ENCODE results near the gene TMCC3. TPM values are rescaled to one million over a fixed set of nuclear protein-coding genes. Genes with fewer than 3 reads are reported as not detected.

TMCC3 gene
- total RNA-seq, 1 experiment from 2014 or later = 0.92 TPM

- ChIA-PET CTCF (no interaction called here), POLR2A (no interaction called here)
- H3K27me3 ChIP-seq (ENCODE audit: control insufficient read depth, insufficient read depth, low read length) = no peaks in the 10 kb centered on the region
- no peak overlapping the region for H3K27ac ChIP-seq (ENCODE audit: low read length)
- H3K4me1 ChIP-seq (ENCODE audit: control insufficient read depth, insufficient read depth, low read length) = no peaks in the 10 kb centered on the region
- no TSS peak for BruUV-seq (replicated peaks)
- intact Hi-C loops (cut with micrococcal nuclease; ENCODE audit: unreplicated experiment) = no loop called here
- TF ChIP-seq, protein P1, sequence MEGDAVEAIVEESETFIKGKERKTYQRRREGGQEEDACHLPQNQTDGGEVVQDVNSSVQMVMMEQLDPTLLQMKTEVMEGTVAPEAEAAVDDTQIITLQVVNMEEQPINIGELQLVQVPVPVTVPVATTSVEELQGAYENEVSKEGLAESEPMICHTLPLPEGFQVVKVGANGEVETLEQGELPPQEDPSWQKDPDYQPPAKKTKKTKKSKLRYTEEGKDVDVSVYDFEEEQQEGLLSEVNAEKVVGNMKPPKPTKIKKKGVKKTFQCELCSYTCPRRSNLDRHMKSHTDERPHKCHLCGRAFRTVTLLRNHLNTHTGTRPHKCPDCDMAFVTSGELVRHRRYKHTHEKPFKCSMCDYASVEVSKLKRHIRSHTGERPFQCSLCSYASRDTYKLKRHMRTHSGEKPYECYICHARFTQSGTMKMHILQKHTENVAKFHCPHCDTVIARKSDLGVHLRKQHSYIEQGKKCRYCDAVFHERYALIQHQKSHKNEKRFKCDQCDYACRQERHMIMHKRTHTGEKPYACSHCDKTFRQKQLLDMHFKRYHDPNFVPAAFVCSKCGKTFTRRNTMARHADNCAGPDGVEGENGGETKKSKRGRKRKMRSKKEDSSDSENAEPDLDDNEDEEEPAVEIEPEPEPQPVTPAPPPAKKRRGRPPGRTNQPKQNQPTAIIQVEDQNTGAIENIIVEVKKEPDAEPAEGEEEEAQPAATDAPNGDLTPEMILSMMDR (IDR thresholded peaks at IDR 0.05) = no peak
- TF ChIP-seq TCF7L2 (IDR thresholded peaks at IDR 0.05; ENCODE audit: low read depth, low read length) (no peak), REST (IDR thresholded peaks at IDR 0.05; ENCODE audit: insufficient read depth in 1 of 2, low read depth in 2 of 2, low read length in 1 of 2) (no peak), SIN3A (IDR thresholded peaks at IDR 0.05; ENCODE audit: borderline replicate concordance, insufficient read depth, low read depth, low read length) (no peak), POLR2AphosphoS5 (IDR thresholded peaks at IDR 0.05; ENCODE audit: low read depth, low read length) (no peak)
- no peaks in the 10 kb centered on the region for H3K36me3 ChIP-seq (ENCODE audit: control insufficient read depth, insufficient read depth, low read length)
- no peaks in the 10 kb centered on the region for H3K9me3 ChIP-seq (ENCODE audit: control insufficient read depth, insufficient read depth, low read depth, low read length)
- DNase-seq (ENCODE audit: low read depth, low spot score) (no peak), ATAC-seq (no peak)
- in situ Hi-C loops (cut with HindIII; ENCODE audit: low pct_unique_long_range_greater_than_20kb, low sequenced_read_pairs) = no loop called here
- H3K4me3 ChIP-seq (ENCODE audit: low read depth in 2 of 2, low read length in 2 of 2) = no peak overlapping the region
These were observed 17.0 kb downstream of the TMCC3 start for GRCh38 chr12:94633401-94633800.

- intact Hi-C loops (cut with micrococcal nuclease; ENCODE audit: unreplicated experiment) = no loop called here
- Histone ChIP-seq H3K36me3 (ENCODE audit: control insufficient read depth, insufficient read depth, low read length) (no peaks in the 10 kb centered on the region), H3K27me3 (ENCODE audit: control insufficient read depth, insufficient read depth, low read length) (no peaks in the 10 kb centered on the region), H3K27ac (ENCODE audit: low read length) (no peak overlapping the region), H3K4me1 (ENCODE audit: control insufficient read depth, insufficient read depth, low read length) (no peaks in the 10 kb centered on the region), H3K9me3 (ENCODE audit: control insufficient read depth, insufficient read depth, low read depth, low read length) (no peaks in the 10 kb centered on the region), H3K4me3 (ENCODE audit: low read depth in 2 of 2, low read length in 2 of 2) (no peak overlapping the region)
- in situ Hi-C loops (cut with HindIII; ENCODE audit: low pct_unique_long_range_greater_than_20kb, low sequenced_read_pairs) = no loop called here
- TF ChIP-seq, protein P1 (IDR thresholded peaks at IDR 0.05) = no peak
- TF ChIP-seq POLR2AphosphoS5 (IDR thresholded peaks at IDR 0.05; ENCODE audit: low read depth, low read length) (no peak), REST (IDR thresholded peaks at IDR 0.05; ENCODE audit: insufficient read depth in 1 of 2, low read depth in 2 of 2, low read length in 1 of 2) (no peak), TCF7L2 (IDR thresholded peaks at IDR 0.05; ENCODE audit: low read depth, low read length) (no peak), SIN3A (IDR thresholded peaks at IDR 0.05; ENCODE audit: borderline replicate concordance, insufficient read depth, low read depth, low read length) (no peak)
- ATAC-seq = no peak
- ChIA-PET CTCF (no interaction called here), POLR2A (no interaction called here)
- no TSS peak for BruUV-seq (replicated peaks)
- no peak for DNase-seq (ENCODE audit: low read depth, low spot score)
These were observed 19.3 kb downstream of the TMCC3 start for GRCh38 chr12:94631058-94631457.

All from Panc1 (cell line).